GM12878 (cell line): Measurements from ENCODE around the gene NPIPB8. TPM values are rescaled to one million over a fixed set of nuclear protein-coding genes. Genes with fewer than 3 reads are reported as not detected.

Source experiments
- ATAC-seq: fragments of 200-7000 bp; cut with Tn5 transposase; 3 replicates; pipeline ENCODE4 v1.9.1; 2020; ENCODE audit warnings: mild to moderate bottlenecking, moderate library complexity
- BruUV-seq: library from RNA; stranded (reverse); fragments of 400-500 nt; replicated peaks from 2 replicates; lab custom pipeline; 2021; lab: Mats Ljungman, UMichigan
- CTCF ChIA-PET: fragments of 300-600 bp; sonication (Branson Sonifier 250); formaldehyde crosslinking; extraction: SDS; loops from one replicate; lab custom pipeline; 2021; ENCODE audit warnings: inconsistent platforms; lab: Yijun Ruan, JAX
- POLR2A ChIA-PET: fragments of 350-600 bp; formaldehyde crosslinking; extraction: SDS; loops from one replicate; lab custom pipeline; 2021; ENCODE audit warnings: inconsistent platforms; lab: Charles Lee
- RAD21 ChIA-PET: fragments of 300-600 bp; sonication (Branson Sonifier 250); formaldehyde crosslinking; loops from one replicate; lab custom pipeline; 2023; ENCODE audit warnings: antibody characterized with exemption; ENCODE audit not compliant: unreplicated experiment; lab: Charles Lee
- SMC1A ChIA-PET: fragments of 300-600 bp; sonication (Branson Sonifier 250); formaldehyde crosslinking; loops from one replicate; lab custom pipeline; 2023; ENCODE audit not compliant: unreplicated experiment, uncharacterized antibody; lab: Charles Lee
- DNase-seq: peaks from one replicate; pipeline ENCODE4 v3.0.0-alpha.2; 2011; ENCODE audit warnings: low read depth, low spot score
- FAIRE-seq: peaks from 3 replicates; lab custom pipeline; 2011; peaks lifted over from hg19 to GRCh38; lab: Jason Lieb, UNC
- H2AFZ ChIP-seq: 2 replicates; pipeline ENCODE4 v1.6.0; 2011; ENCODE audit warnings: low read depth, low read length, control low read depth; ENCODE audit not compliant: control insufficient read depth
- H3K27ac ChIP-seq: 2 replicates; pipeline ENCODE4 v1.5.1; 2011; ENCODE audit warnings: control low read depth; ENCODE audit not compliant: control insufficient read depth, insufficient read depth
- H3K27me3 ChIP-seq, 2 experiments: replicated peaks in 1 of 2; 2 replicates each; pipeline versions ENCODE4 v1.6.0 to v1.6.1; 2011; ENCODE audit warnings: low read length in 1 of 2; ENCODE audit not compliant: control insufficient read depth in 2 of 2, insufficient read depth in 2 of 2
- H3K36me3 ChIP-seq, 2 experiments: 2 replicates each; pipeline ENCODE4 v1.5.1; 2011; ENCODE audit warnings: low read length in 1 of 2; ENCODE audit not compliant: control insufficient read depth in 2 of 2, insufficient read depth in 2 of 2
- H3K4me1 ChIP-seq: 2 replicates; pipeline ENCODE4 v1.6.1; 2011; ENCODE audit warnings: mild to moderate bottlenecking, low read length, moderate library complexity, mixed read lengths; ENCODE audit not compliant: control insufficient read depth, insufficient read depth
- H3K4me2 ChIP-seq: 2 replicates; pipeline ENCODE4 v1.6.0; 2011; ENCODE audit warnings: control low read depth; ENCODE audit not compliant: control insufficient read depth, insufficient read depth
- H3K4me3 ChIP-seq: fragments of 200-600 bp; sonication (generic); 2 replicates; pipeline ENCODE4 v1.5.1; 2016
- H3K79me2 ChIP-seq: 2 replicates; pipeline ENCODE4 v1.6.0; 2011; ENCODE audit warnings: low read length; ENCODE audit not compliant: control insufficient read depth, insufficient read depth
- H3K9ac ChIP-seq: 2 replicates; pipeline ENCODE4 v1.8.0; 2011; ENCODE audit warnings: low read length, control low read depth, mixed read lengths; ENCODE audit not compliant: control insufficient read depth, insufficient read depth
- H3K9me3 ChIP-seq: replicated peaks from 3 replicates; pipeline ENCODE4 v1.5.1; 2011; ENCODE audit warnings: mild to moderate bottlenecking, low read length; ENCODE audit not compliant: control insufficient read depth, insufficient read depth
- H4K20me1 ChIP-seq: 2 replicates; pipeline ENCODE4 v1.6.0; 2011; ENCODE audit not compliant: control insufficient read depth, insufficient read depth
- BCL11A ChIP-seq: IDR thresholded peaks from 2 replicates; pipeline ENCODE4 v1.6.1; 2011; ENCODE audit warnings: low read depth, low read length
- EP300 ChIP-seq, 2 experiments: fragments of 150-350 bp in 1 of 2; IDR thresholded peaks; 2 replicates each; pipeline ENCODE4 v1.6.1; 2011 to 2012; ENCODE audit warnings: low read depth in 2 of 2, low read length in 2 of 2, borderline replicate concordance in 1 of 2, improper control_type of control experiment in 1 of 2, inconsistent platforms in 1 of 2; ENCODE audit not compliant: control insufficient read depth in 1 of 2
- FOXM1 ChIP-seq: IDR thresholded peaks from 2 replicates; pipeline ENCODE4 v1.6.1; 2012; ENCODE audit warnings: low read depth, mild to moderate bottlenecking, inconsistent platforms, low read length, moderate library complexity
- GATAD2B ChIP-seq: fragments of 450-650 bp; conservative IDR thresholded peaks from 2 replicates; pipeline ENCODE4 v1.6.1; 2017; ENCODE audit warnings: low read depth, mild to moderate bottlenecking, moderate library complexity
- KDM1A ChIP-seq: fragments of 200-600 bp; sonication (generic); IDR thresholded peaks from 2 replicates; pipeline ENCODE4 v1.6.1; 2016; ENCODE audit warnings: borderline replicate concordance
- PAX8 ChIP-seq: fragments of 450-650 bp; IDR thresholded peaks from 2 replicates; pipeline ENCODE4 v1.6.1; 2017; ENCODE audit warnings: mild to moderate bottlenecking, moderate library complexity
- SREBF2 ChIP-seq: IDR thresholded peaks from 2 replicates; pipeline ENCODE4 v1.6.1; 2012; ENCODE audit warnings: mild to moderate bottlenecking, low read length
- TARDBP ChIP-seq: IDR thresholded peaks from 2 replicates; pipeline ENCODE4 v1.6.1; 2016; ENCODE audit warnings: borderline replicate concordance
- ZNF384 ChIP-seq: IDR thresholded peaks from 2 replicates; pipeline ENCODE4 v1.6.1; 2012; ENCODE audit warnings: low read depth, mild to moderate bottlenecking, low read length, improper control_type of control experiment, borderline replicate concordance
- ZSCAN29 ChIP-seq: fragments of 450-650 bp; IDR thresholded peaks from 2 replicates; pipeline ENCODE4 v1.6.1; 2017; ENCODE audit warnings: mild to moderate bottlenecking, moderate library complexity
- WGBS: methylation state at CpG from one replicate; pipeline ENCODE4 v1.1.6; 2016; ENCODE audit warnings: low lambda C conversion rate; ENCODE audit not compliant: insufficient replicate concordance, insufficient coverage; ENCODE audit errors: missing lambda C conversion rate; 5-methylcytosine and 5-hydroxymethylcytosine counted together
- in situ Hi-C: fragments of 300-500 bp; cut with MboI; formaldehyde crosslinking; loops from 9 replicates; pipeline ENCODE4 v1.14.3; 2018; ENCODE audit warnings: mixed read lengths
- intact Hi-C: fragments of 100-400 bp; cut with micrococcal nuclease; formaldehyde crosslinking; loops from one replicate; pipeline ENCODE4 v1.14.2; 2022; ENCODE audit not compliant: unreplicated experiment
- polyA plus RNA-seq, 11 experiments: library from polyadenylated mRNA; depleted of rRNA in 4 of 11; unstranded in 6 of 11; stranded (reverse) in 5 of 11; fragments of >200 nt; fragmentation: Nextera tagmentation in 4 of 11; fragmentation: Illumina TruSeq in 1 of 11; extraction: Ambion mirVana in 4 of 11; extraction: Trizol in 1 of 11; gene quantifications; 1 replicate in 1 of 11; 2 replicates in 10 of 11; pipeline versions ENCODE4 v1.2.1 to v1.2.3, GENCODE V29; 2011 to 2016; ENCODE audit warnings: inconsistent platforms in 2 of 11, missing spikeins in 2 of 11, low read depth in 1 of 11
- total RNA-seq, 4 experiments: library from RNA; depleted of rRNA in 3 of 4; stranded (reverse); fragments of >200 nt in 3 of 4; fragmentation: Illumina TruSeq in 1 of 4; extraction: Trizol in 1 of 4; gene quantifications; 2 replicates each; pipeline versions ENCODE4 v1.2.1 to v1.2.3, GENCODE V29; 2013 to 2021
- TF ChIP-seq, protein P1 (sequence below): IDR thresholded peaks from 2 replicates; pipeline ENCODE4 v1.6.1; 2011; ENCODE audit warnings: mild to moderate bottlenecking, low read depth, low read length, moderate library complexity; ENCODE audit not compliant: insufficient replicate concordance

Gene NPIPB8
- total and polyA plus RNA-seq, 10 of the 15 experiments (the other 5 are each of a cell fraction or from before 2014, with no cell fraction given) = 0.03 to 1.2 (median 0.56) TPM; not detected in 5

GRCh38 chr16:28592511-28592910 lies 45.4 kb upstream of the NPIPB8 start:
- Histone ChIP-seq H3K36me3 (peaks cover 5 to 14% of the 10 kb centered on the region in 2 experiments; a peak in 3 of 4 replicates), H4K20me1 (no peaks in the 10 kb centered on the region), H3K4me3 (no peak overlapping the region), H2AFZ (no peak overlapping the region), H3K4me1 (no peaks in the 10 kb centered on the region), H3K9me3 (no peaks in the 10 kb centered on the region), H3K9ac (no peak overlapping the region), H3K79me2 (no peaks in the 10 kb centered on the region), H3K4me2 (no peak overlapping the region), H3K27ac (no peak overlapping the region), H3K27me3 (no peaks in the 10 kb centered on the region)
- ChIA-PET SMC1A (no interaction called here), CTCF (interaction anchor here (0.6 kb wide), 1 partner anchor 1334 kb away, joined by 3 read pairs; the partner anchor contains the start of gene KCTD13), RAD21 (no interaction called here), POLR2A (no interaction called here)
- intact Hi-C loops (no loop called here), in situ Hi-C loops (no loop called here)
- ATAC-seq (no peak), DNase-seq (no peak), FAIRE-seq (no peak)
- BruUV-seq = no TSS peak
- TF ChIP-seq ZNF384 (no peak), GATAD2B (no peak), PAX8 (no peak), BCL11A (no peak), SREBF2 (no peak), KDM1A (no peak), ZSCAN29 (no peak), TARDBP (no peak), FOXM1 (no peak), EP300 (IDR thresholded peaks at IDR 0.05; ENCODE audit: borderline replicate concordance in 1 of 2, control insufficient read depth in 1 of 2, low read depth in 2 of 2, low read length in 2 of 2) (no peak)
- TF ChIP-seq, protein P1, sequence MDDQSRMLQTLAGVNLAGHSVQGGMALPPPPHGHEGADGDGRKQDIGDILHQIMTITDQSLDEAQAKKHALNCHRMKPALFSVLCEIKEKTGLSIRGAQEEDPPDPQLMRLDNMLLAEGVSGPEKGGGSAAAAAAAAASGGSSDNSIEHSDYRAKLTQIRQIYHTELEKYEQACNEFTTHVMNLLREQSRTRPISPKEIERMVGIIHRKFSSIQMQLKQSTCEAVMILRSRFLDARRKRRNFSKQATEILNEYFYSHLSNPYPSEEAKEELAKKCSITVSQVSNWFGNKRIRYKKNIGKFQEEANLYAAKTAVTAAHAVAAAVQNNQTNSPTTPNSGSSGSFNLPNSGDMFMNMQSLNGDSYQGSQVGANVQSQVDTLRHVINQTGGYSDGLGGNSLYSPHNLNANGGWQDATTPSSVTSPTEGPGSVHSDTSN = no peak
- WGBS = 82% methylated on average over 5 of the region's 5 CpGs
